Stimulated activated CD8-positive, alpha-beta memory T cell treated with anti-CD3 and anti-CD28 coated beads, Interleukin-7, amount 100 ng/mL, for 24 hours (primary cell): ENCODE measurements around the gene SPIB.
A peak's percentile ranks its signal among the peaks of the same experiment; 100 is the strongest.
"Not testable (repeated sequence)": the region's sequence is repeated elsewhere in the genome, so short reads cannot be mapped to it uniquely, and the experiment has no call there.

ENCODE experiments used
- DNase-seq: peaks from one replicate; pipeline ENCODE4 v3.0.0-alpha.2; 2020; ENCODE audit warnings: low read depth

The SPIB gene

GRCh38 chr19:50418176-50419021 lies at the start of gene SPIB:
Gene SPIB (plus strand): TSS chr19:50418938. CDS start chr19:50418963, 25 bp downstream.
- no peak for DNase-seq

GRCh38 chr19:50371914-50372475 lies 46.7 kb upstream of the SPIB start:
- DNase-seq = no peak

- DNase-seq = peak; percentile 84
These were observed 42.3 kb upstream of the SPIB start, which contains the start of gene NR1H2 for GRCh38 chr19:50376166-50377050. Gene NR1H2 (plus strand): TSS chr19:50376457. CDS start chr19:50377606, 1,149 bp downstream.

- no peak for DNase-seq
These were observed 41.7 kb upstream of the SPIB start for GRCh38 chr19:50377051-50377461.

- DNase-seq = no peak
These were observed 41.2 kb upstream of the SPIB start for GRCh38 chr19:50377517-50377916.

GRCh38 chr19:50378169-50378862 lies 40.4 kb upstream of the SPIB start:
- DNase-seq = no peak

GRCh38 chr19:50378863-50379236 lies 39.9 kb upstream of the SPIB start:
- DNase-seq = no peak

- DNase-seq = no peak
These were observed 39.1 kb upstream of the SPIB start for GRCh38 chr19:50379602-50380001.

- no peak for DNase-seq
These were observed 38.6 kb upstream of the SPIB start for GRCh38 chr19:50380137-50380536.

GRCh38 chr19:50380751-50381151 lies 38.0 kb upstream of the SPIB start:
- DNase-seq = no peak

GRCh38 chr19:50381881-50382729 lies 36.6 kb upstream of the SPIB start:
- no peak for DNase-seq

GRCh38 chr19:50383001-50383851 lies 35.5 kb upstream of the SPIB start:
- no peak for DNase-seq

GRCh38 chr19:50383852-50384684 lies 34.7 kb upstream of the SPIB start, which contains the start of gene POLD1:
Gene POLD1 (plus strand): TSS chr19:50384347. CDS start chr19:50398852, 14,505 bp downstream.
- peak; percentile 96 for DNase-seq

- DNase-seq = no peak
These were observed 33.8 kb upstream of the SPIB start for GRCh38 chr19:50384685-50385535.

- no peak for DNase-seq
These were observed 31.4 kb upstream of the SPIB start for GRCh38 chr19:50387176-50387867.

- DNase-seq = no peak
These were observed 30.9 kb upstream of the SPIB start for GRCh38 chr19:50387868-50388245.

- not testable (repeated sequence) for DNase-seq
These were observed 28.4 kb upstream of the SPIB start for GRCh38 chr19:50390295-50390694.
